ENCODE results near the gene SPAG16.

- no peak for TF ChIP-seq CTCF (IDR thresholded peaks at IDR 0.05)
- no peak for TF ChIP-seq POLR2A (IDR thresholded peaks at IDR 0.05)
Observed at GRCh38 chr2:214169736-214170135, 885.5 kb downstream of the SPAG16 start.

All from testis (tissue), 2 donors.